Body of pancreas (tissue), 4 donors: ENCODE measurements around the gene PKNOX1. TPM values are rescaled to one million over a fixed set of nuclear protein-coding genes. Genes with fewer than 3 reads are reported as not detected.
"Not testable (repeated sequence)": the region's sequence is repeated elsewhere in the genome, so short reads cannot be mapped to it uniquely, and the experiment has no call there.

Experiments
- ATAC-seq: fragments of 150-250 bp; one replicate; pipeline ENCODE4 v1.9.1; 2016
- DNase-seq, 4 donors: peaks; one replicate each; pipeline ENCODE4 v3.0.0-alpha.2; 2019
- H3K27ac ChIP-seq, 4 donors: fragments of 200-600 bp; sonication (generic); 1 replicate in 3 of 4; 2 replicates in 1 of 4; pipeline versions ENCODE4 v1.5.1 to v1.6.1; 2016 to 2019; ENCODE audit warnings: mild to moderate bottlenecking in 1 of 4, mixed read lengths in 1 of 4, moderate library complexity in 1 of 4
- H3K27me3 ChIP-seq, 2 donors: fragments of 200-600 bp; sonication (generic); one replicate each; pipeline ENCODE4 v1.6.0; 2016; ENCODE audit warnings: mild to moderate bottlenecking in 1 of 2
- H3K36me3 ChIP-seq, 2 donors: fragments of 200-600 bp; sonication (generic); replicated peaks in 1 of 2; 2 replicates each; pipeline ENCODE4 v1.5.1; 2016; ENCODE audit warnings: low read depth in 2 of 2; ENCODE audit not compliant: insufficient read depth in 1 of 2
- H3K4me1 ChIP-seq: fragments of 200-600 bp; sonication (generic); one replicate; pipeline ENCODE4 v1.6.0; 2016
- H3K4me3 ChIP-seq, 2 donors: fragments of 200-600 bp; sonication (generic); 1 replicate in 1 of 2; 2 replicates in 1 of 2; pipeline ENCODE4 v1.5.1; 2016 to 2019
- H3K9me3 ChIP-seq, 3 donors: fragments of 200-600 bp; sonication (generic); 1 replicate in 2 of 3; 2 replicates in 1 of 3; pipeline ENCODE4 v1.5.1; 2016
- POLR2A ChIP-seq, 3 donors: fragments of 450-650 bp; IDR thresholded peaks; one replicate each; pipeline ENCODE4 v1.6.1; 2016; ENCODE audit warnings: antibody characterized with exemption in 3 of 3, mild to moderate bottlenecking in 2 of 3
- WGBS, 2 donors: methylation state at CpG; one replicate each; pipeline ENCODE4 v1.1.5; 2017; 5-methylcytosine and 5-hydroxymethylcytosine counted together
- intact Hi-C: fragments of 100-400 bp; cut with DNase I; formaldehyde crosslinking; loops from one replicate; pipeline ENCODE4 v1.15.1; 2023
- total RNA-seq, 2 donors: library from RNA; depleted of rRNA; stranded (reverse); fragments of >200 nt; gene quantifications; one replicate each; pipeline ENCODE4 v1.1.0, GENCODE V29; 2016
- TF ChIP-seq, protein P1 (sequence below), 7 experiments: fragments of 450-650 bp in 4 of 7; fragments of 200-600 bp in 3 of 7; sonication (generic) in 3 of 7; IDR thresholded peaks; one replicate each; pipeline ENCODE4 v1.5.1; 2016 to 2019; ENCODE audit warnings: antibody characterized with exemption in 7 of 7

Gene PKNOX1
- total RNA-seq, 2 donors from 2014 or later, result 11.2 to 27.4 TPM

DNA sequence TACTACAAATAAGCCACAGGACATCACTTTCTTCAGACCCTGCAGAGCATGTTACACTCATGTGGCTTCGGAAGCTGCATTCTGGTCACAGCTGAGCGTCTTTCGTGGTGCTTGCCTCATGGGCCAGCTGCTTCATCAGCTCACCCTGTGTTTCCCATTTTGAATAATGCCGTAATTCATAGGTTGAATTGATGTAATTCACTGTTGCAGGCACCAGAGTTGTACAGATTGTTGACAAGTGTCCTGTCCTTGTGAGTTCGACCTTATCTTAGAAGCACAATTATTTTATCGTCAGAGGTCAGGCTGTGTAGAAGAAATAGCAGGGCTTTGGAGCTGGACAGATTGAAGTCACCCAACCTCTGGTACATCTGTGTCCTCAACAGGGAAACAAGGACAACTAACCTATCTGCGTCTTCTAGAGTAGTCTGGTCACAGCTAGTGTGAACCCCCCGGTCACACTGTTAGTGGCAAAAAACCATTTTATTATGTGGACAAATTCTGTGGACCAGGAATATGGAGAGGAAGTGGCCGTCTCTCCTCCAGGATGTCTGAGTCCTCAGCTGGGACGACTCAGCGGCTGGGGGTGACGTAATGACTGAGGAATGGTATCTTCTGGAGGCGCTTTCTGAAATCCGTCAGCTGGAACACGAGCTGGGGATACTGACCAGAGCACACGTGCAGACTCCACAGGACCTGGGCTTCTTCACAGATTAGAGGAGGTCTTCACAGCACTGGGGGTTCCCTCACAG, 17.8 kb downstream of the PKNOX1 start:
- ATAC-seq, result peak; percentile 56
- Histone ChIP-seq H3K9me3 (no peaks in the 10 kb centered on the region), H3K4me1 (no peaks in the 10 kb centered on the region), H3K27ac (peak overlapping the region in 1 of 4 donors; percentile 21), H3K4me3 (no peak overlapping the region), H3K27me3 (no peaks in the 10 kb centered on the region), H3K36me3 (no peaks in the 10 kb centered on the region)
- TF ChIP-seq, protein P1, sequence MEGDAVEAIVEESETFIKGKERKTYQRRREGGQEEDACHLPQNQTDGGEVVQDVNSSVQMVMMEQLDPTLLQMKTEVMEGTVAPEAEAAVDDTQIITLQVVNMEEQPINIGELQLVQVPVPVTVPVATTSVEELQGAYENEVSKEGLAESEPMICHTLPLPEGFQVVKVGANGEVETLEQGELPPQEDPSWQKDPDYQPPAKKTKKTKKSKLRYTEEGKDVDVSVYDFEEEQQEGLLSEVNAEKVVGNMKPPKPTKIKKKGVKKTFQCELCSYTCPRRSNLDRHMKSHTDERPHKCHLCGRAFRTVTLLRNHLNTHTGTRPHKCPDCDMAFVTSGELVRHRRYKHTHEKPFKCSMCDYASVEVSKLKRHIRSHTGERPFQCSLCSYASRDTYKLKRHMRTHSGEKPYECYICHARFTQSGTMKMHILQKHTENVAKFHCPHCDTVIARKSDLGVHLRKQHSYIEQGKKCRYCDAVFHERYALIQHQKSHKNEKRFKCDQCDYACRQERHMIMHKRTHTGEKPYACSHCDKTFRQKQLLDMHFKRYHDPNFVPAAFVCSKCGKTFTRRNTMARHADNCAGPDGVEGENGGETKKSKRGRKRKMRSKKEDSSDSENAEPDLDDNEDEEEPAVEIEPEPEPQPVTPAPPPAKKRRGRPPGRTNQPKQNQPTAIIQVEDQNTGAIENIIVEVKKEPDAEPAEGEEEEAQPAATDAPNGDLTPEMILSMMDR (IDR thresholded peaks at IDR 0.05), result no peak
- no peak for TF ChIP-seq POLR2A (IDR thresholded peaks at IDR 0.05)
- peak in 3 of 4 donors; percentile 23 to 48 (median 38) for DNase-seq
- intact Hi-C loops, result no loop called here
- WGBS, 2 donors, result 64 to 67% methylated on average over 14 to 16 of the region's 16 CpGs

DNA sequence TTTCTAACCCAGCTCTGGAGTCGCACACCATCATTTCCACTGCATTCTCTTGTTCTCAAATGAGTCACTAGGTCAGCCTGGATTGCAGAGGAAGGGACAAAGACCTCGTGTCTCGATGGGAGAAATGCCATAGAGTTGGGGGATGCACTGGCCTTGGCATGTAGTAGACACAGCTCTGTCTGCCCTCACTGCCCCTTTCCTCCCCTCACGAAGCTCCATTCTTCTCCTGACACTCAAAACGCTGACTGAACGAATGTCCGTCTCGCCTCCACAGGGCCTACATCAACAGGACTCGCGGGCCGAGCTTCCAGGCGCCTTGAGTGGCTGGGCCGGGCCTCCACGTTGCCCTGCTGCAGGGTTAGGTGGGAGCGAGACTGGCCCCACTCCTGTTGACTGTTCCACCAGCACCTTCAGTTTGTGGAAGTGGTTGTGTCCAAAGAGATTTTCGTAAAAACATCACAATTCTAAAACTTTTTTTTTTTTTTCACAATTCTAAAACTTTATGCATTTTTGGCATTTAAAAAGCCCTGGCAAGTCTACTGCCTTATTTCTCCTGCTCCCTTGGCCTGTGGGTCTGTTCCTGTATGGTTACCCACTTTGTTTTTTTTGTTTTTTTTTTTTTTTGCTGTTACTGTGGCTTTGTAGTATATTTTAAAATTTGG, 18.8 kb downstream of the PKNOX1 start:
- H3K4me1 ChIP-seq, result no peaks in the 10 kb centered on the region
- intact Hi-C loops, result no loop called here
- ATAC-seq (no peak), DNase-seq (no peak)
- whole genome bisulfite sequencing, 2 donors, result 85 to 90% methylated on average over 16 of the region's 16 CpGs
- no peak for TF ChIP-seq POLR2A (IDR thresholded peaks at IDR 0.05)
- TF ChIP-seq, protein P1 (IDR thresholded peaks at IDR 0.05), result no peak
- no peaks in the 10 kb centered on the region for H3K27me3 ChIP-seq
- H3K9me3 ChIP-seq, result no peaks in the 10 kb centered on the region
- no peaks in the 10 kb centered on the region for H3K36me3 ChIP-seq
- H3K27ac ChIP-seq, result no peak overlapping the region
- no peak overlapping the region for H3K4me3 ChIP-seq

DNA sequence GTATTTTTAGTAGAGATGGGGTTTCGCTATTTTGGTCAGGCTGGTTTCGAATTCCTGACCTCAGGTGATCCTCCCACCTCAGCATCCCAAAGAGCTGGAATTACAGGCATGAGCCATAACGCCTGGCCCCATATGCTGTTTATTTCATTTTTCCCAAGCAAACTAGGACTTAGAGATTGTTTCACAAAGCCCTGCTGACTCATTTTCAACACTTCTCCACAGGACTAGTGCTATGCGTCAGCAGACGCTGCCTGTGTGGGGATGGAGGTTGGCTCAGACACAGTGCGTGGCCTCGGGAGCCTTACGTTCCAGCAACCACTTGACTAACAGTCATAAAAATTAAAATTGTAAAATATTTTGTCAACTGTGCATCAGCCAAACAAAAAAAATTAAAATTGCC, 22.7 kb downstream of the PKNOX1 start:
- Histone ChIP-seq H3K9me3 (no peaks in the 10 kb centered on the region), H3K4me3 (no peak overlapping the region), H3K36me3 (no peaks in the 10 kb centered on the region), H3K27ac (peak overlapping the region in 2 of 4 donors; percentile 33 to 38), H3K27me3 (no peaks in the 10 kb centered on the region), H3K4me1 (no peaks in the 10 kb centered on the region)
- TF ChIP-seq, protein P1 (IDR thresholded peaks at IDR 0.05), result no peak
- TF ChIP-seq POLR2A (IDR thresholded peaks at IDR 0.05), result no peak
- DNase-seq (peak; percentile 28 to 80 (median 40)), ATAC-seq (peak; percentile 84)
- WGBS, 2 donors, result 75 to 85% methylated on average over 8 of the region's 8 CpGs
- intact Hi-C loops, result no loop called here

DNA sequence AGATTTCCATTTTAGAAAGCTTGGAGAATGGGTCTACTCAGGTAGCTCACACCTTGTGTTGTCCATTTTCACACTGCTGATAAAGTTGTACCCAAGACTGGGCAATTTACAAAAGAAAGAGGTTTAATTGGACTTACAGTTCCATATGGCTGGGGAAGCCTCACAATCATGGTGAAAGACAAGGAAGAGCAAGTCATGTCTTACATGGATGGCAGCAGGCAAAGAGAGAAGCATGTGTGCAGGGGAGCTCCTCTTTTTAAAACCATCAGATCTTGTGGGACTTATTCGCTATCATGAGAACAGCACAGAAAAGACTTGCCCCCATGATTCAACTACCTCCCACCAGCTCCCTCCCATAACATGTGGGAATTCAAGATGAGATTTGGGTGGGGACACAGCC, 23.6 kb downstream of the PKNOX1 start:
- H3K27ac ChIP-seq, ATAC-seq, H3K9me3 ChIP-seq, H3K27me3 ChIP-seq, H3K36me3 ChIP-seq, intact Hi-C loops, DNase-seq, H3K4me1 ChIP-seq, H3K4me3 ChIP-seq: not testable (repeated sequence)
- 94% methylated on average over 1 of the region's 1 CpG for WGBS, 2 donors

DNA sequence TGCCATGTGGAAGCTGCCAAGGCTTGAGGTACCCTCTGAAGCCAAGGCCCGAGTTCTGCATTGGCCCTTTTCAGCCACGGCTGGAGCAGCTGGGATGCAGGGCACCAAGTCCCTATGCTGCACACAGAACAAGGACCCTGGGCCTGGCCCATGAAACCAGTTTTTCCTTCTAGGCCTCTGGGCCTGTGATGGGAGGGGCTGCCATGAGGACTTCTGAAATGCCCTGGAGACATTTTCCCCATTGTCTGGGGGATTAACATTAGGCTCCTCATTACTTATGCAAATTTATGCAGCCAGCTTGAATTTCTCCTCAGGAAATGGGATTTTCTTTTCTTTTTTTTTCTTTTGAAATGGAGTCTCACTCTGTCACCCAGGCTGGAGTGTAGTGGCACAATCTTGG, 24.8 kb downstream of the PKNOX1 start:
- WGBS, 2 donors, result 96 to 100% methylated on average over 2 of the region's 2 CpGs
- H3K36me3 ChIP-seq, ATAC-seq, H3K27ac ChIP-seq, H3K27me3 ChIP-seq, H3K9me3 ChIP-seq, DNase-seq, intact Hi-C loops, H3K4me3 ChIP-seq, H3K4me1 ChIP-seq: not testable (repeated sequence)

DNA sequence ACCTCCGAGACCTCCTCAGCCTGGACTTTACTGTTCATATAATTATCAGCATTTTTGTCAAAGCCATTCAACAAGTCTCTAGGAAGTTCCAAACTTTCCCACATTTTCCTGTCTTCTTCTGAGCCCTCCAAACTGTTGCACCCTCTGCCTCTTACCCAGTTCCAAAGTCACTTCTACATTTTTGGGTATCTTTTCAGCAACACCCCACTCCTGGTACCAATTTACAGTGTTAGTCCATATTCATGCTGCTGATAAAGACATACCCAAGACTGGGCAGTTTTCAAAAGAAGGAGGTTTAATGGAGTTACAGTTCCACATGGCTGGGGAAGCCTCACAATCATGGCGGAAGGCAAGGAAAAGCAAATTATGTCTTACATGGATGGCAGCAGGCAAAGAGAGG, 25.7 kb downstream of the PKNOX1 start:
- H3K36me3 ChIP-seq, H3K4me1 ChIP-seq, ATAC-seq, DNase-seq, H3K27me3 ChIP-seq, H3K27ac ChIP-seq, H3K4me3 ChIP-seq, intact Hi-C loops, H3K9me3 ChIP-seq: not testable (repeated sequence)
- WGBS, 2 donors, result 90 to 98% methylated on average over 2 of the region's 2 CpGs
